ENCODE data around the gene STKLD1. TPM values are rescaled to one million over a fixed set of nuclear protein-coding genes. Genes with fewer than 3 reads are reported as not detected.

The STKLD1 gene
- total RNA-seq, 4 donors from 2014 or later, result 0.94 TPM; not detected in 3

GRCh38 chr9:133397370-133397769 is 21.2 kb downstream of the STKLD1 start:
- TF ChIP-seq POLR2A (IDR thresholded peaks at IDR 0.05) (no peak), CTCF (IDR thresholded peaks at IDR 0.05) (no peak)
- no peak overlapping the region for H3K4me3 ChIP-seq
- DNase-seq, result no peak
- H3K9me3 ChIP-seq, result no peaks in the 10 kb centered on the region
- no peak overlapping the region for H3K27ac ChIP-seq
- peaks cover 0 to 4% (median 0%) of the 10 kb centered on the region in 3 donors for H3K36me3 ChIP-seq
- no peaks in the 10 kb centered on the region for H3K27me3 ChIP-seq
- no peaks in the 10 kb centered on the region for H3K4me1 ChIP-seq

GRCh38 chr9:133397895-133398294 is 21.7 kb downstream of the STKLD1 start:
- TF ChIP-seq CTCF (IDR thresholded peaks at IDR 0.05), result no peak
- no peak for DNase-seq
- peaks cover 0 to 4% (median 0%) of the 10 kb centered on the region in 3 donors for H3K36me3 ChIP-seq

GRCh38 chr9:133400292-133400691 is 24.1 kb downstream of the STKLD1 start:
- Histone ChIP-seq H3K27me3 (no peaks in the 10 kb centered on the region), H3K4me3 (no peak overlapping the region), H3K27ac (no peak overlapping the region), H3K9me3 (no peaks in the 10 kb centered on the region), H3K36me3 (peaks cover 0 to 14% (median 0%) of the 10 kb centered on the region in 3 donors), H3K4me1 (no peaks in the 10 kb centered on the region)
- no peak for DNase-seq
- no peak for TF ChIP-seq POLR2A (IDR thresholded peaks at IDR 0.05)
- no peak for TF ChIP-seq CTCF (IDR thresholded peaks at IDR 0.05)

More at GRCh38 chr9:133397895-133398294, 21.7 kb downstream of the STKLD1 start:
- Histone ChIP-seq H3K4me3 (no peak overlapping the region), H3K27ac (no peak overlapping the region), H3K9me3 (no peaks in the 10 kb centered on the region), H3K4me1 (no peaks in the 10 kb centered on the region), H3K27me3 (no peaks in the 10 kb centered on the region)

GRCh38 chr9:133401588-133401987 is 25.4 kb downstream of the STKLD1 start:
- Histone ChIP-seq H3K4me3 (no peak overlapping the region), H3K27me3 (no peaks in the 10 kb centered on the region), H3K27ac (no peak overlapping the region), H3K4me1 (no peaks in the 10 kb centered on the region), H3K9me3 (no peaks in the 10 kb centered on the region), H3K36me3 (peaks cover 0 to 26% (median 0%) of the 10 kb centered on the region in 3 donors)
- DNase-seq, result no peak
- TF ChIP-seq POLR2A (IDR thresholded peaks at IDR 0.05), result no peak
- TF ChIP-seq CTCF (IDR thresholded peaks at IDR 0.05), result no peak

GRCh38 chr9:133402689-133403088 is 26.5 kb downstream of the STKLD1 start:
- Histone ChIP-seq H3K4me1 (no peaks in the 10 kb centered on the region), H3K9me3 (no peaks in the 10 kb centered on the region), H3K27ac (no peak overlapping the region), H3K36me3 (peaks cover 0 to 35% (median 0%) of the 10 kb centered on the region in 3 donors), H3K4me3 (no peak overlapping the region), H3K27me3 (no peaks in the 10 kb centered on the region)
- DNase-seq, result no peak
- TF ChIP-seq CTCF (IDR thresholded peaks at IDR 0.05), result no peak
- TF ChIP-seq POLR2A (IDR thresholded peaks at IDR 0.05), result no peak
